NOMO-1 treated with DMSO at 0.1 percent for 48 hours (cell line): ENCODE results near the gene COA8.
A peak's percentile ranks its signal among the peaks of the same experiment; 100 is the strongest.
"Not testable (repeated sequence)": the region's sequence is repeated elsewhere in the genome, so short reads cannot be mapped to it uniquely, and the experiment has no call there.

ENCODE experiments used
- DNase-seq: peaks from one replicate; lab custom pipeline; 2025; ENCODE audit not compliant: unreplicated experiment; lab: John Stamatoyannopoulos, UW

The COA8 gene

DNA sequence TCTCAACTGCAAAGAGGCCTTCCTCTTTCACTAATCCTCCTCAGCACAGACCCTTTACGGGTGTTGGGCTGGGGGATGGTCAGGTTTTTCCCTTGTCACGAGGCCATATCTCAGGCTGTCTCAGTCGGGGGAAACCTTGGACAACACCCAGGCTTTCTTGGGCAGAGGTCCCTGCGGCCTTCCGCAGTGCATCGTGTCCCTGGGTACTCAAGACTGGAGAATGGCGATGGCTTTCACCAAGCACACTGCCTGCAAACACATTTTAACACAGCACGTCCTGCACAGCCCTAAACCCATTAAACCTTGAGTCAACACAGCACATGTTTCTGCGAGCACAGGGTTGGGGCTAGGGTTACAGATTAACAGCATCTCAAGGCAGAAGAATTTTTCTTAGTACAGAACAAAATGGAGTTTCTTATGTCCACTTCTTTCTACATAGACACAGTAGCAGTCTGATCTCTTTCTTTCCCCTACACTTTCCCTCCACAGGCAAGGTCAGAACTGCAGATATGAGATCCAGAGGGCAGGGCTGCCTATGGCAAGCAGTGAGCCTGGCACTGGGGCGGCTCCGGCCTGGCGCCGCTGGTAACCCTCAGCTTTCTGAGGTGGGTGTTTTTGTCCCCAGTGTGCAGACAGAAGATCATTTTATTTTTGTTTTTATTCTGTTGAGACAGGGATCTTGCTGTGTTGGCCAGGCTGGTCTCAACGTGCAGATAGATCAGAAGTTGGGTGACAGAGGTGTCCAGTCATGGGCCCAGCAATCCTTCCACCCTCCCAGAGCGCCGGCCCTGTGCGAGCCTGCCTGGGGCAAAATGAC is 37.1 kb upstream of the COA8 start:
- DNase-seq, result not testable (repeated sequence)

DNA sequence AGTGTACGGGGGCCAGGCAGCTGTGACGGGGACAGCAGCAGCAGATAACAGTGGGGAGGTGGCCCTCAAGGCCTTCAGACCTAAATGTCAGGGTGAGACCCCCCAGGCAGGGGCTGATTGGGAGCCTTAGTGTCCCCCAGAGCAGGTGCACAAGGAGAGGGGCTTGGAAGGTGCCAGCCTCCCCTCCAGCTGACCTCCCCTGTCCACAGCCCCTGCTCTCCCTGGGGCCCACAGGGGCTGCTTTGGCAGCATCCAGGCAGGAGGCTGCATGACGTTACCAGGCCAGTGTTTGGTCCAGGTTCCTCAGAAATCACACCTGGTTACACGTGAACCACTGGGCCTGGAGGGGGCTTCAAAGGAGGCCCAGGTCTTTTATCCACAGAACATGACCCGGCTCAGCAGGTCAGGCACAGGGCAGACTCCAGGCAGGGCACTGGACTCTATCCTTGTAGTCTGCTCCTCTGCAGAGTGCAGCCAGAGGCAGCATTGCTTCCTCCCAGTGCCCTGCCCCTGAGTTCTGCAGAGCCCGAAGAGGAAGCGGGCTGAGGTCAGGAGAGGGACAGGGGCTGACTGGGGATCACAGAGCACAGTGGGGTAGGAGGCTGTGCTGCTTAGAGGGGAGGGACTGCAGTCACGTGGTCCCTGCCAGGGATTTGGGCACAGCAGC is 36.4 kb upstream of the COA8 start:
- peak; percentile 14 for DNase-seq

DNA sequence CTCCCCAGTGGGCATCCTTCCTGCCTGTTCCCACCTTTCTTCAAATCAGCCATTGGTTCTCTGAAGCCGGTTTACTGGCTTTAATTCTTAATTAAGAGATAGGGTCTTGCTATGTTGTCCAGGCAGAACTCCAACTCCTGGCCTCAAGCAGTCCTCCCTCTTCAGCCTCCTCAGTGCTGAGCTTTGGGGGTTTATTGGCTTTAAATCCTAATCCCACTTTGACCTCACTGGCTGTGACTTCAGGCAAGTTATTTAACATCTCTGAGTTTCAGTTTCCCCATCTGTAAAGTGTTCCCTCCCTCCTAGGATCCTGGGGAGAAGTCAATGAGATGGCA is 35.9 kb upstream of the COA8 start:
- DNase-seq, result no peak

DNA sequence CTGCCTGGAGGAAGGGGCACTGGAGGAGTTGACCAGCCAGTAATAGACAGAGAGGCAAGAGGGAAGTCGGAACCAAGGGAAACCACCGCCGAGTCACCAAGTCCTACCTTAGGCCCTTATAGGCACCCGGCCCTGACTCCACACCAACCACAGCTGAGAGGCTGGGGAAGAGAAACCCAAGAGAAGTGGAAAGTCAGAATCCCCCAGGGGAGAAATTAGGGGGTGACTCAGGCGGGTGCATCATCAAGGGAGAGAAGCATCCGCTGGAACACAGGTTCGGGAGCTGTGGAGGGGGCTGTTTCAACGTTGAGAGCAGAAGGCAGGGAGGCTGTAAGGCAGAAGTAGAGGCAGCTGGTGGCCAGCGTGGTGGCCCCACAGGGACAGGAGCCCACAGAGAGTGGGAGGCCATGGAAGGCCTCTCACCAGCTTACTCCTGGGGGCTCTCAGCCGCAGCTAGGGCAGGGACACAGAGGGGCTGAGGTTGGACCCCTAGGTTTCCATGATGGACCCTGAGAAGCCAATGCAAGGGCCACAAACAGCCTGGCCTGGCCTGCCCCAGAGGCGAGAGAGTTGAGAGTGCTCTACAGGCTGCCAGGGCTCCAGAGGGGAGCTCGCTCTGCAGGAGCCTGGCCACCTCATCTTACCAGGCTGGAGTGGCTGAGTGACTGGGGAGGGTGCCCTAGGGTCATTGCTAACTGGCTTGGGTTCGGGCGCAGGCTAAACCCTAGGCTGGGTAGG is 35.2 kb upstream of the COA8 start:
- DNase-seq, result no peak

DNA sequence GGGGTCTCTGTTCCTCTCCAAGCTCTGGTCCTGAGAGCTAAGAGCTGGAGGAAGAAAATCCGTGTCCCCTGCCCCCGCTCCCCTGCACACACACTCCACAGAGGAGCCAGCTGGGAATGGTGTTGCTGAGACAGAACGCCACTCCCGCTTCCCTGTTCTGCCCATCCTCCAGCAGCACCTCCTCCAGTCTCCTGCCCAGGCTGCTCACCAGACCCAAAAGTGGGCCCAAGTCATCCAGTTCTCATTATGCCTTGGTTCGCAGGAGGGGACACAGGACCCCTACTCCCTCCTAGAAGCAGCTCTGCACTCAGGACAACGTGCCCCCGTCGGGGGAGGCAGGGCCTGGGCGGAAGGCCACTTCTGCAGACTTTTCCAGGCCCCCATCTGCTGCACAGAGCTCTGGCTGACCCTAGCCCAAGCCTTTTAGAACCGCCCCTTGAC is 34.6 kb upstream of the COA8 start:
- DNase-seq, result no peak

DNA sequence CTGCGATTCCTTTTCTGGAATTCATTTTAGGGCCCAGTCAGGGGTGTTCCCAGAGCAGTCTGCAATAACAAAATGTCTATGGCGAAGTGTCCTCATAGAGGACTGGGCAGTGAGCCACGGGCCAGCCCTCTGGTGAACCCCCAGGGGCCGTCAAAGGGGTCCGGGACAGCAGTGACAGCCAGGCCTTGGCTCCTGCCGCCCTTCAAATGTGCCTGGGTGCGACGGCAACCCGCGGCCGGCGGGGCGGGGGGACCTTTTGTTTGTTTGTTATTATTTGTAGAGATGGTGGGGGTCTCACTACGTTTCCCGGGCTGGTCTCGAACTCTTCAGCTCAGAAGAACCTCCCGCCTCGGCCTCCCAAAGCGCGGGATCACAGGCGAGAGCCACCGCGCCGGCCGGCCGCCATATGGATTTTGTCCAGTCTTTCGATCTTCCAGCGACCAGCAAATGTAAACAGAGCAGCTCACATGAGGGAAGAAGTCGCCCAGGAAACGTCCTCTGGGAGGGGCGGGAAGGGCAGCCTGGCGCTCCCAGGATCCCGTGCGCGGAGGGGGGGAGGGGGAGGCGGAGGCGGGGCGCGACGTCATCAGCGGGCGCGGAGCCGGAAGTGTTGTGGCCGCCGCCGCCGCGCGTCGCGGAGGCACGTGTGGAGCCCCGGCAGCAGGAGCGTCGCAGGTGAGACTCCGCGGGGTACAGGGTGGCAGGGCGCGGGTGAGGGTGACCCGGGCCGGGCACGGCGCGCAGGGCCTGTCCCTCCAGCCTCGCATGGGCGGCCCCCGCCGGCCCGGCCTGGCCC is 34.0 kb upstream of the COA8 start, which contains the start of gene TRMT61A:
Gene TRMT61A (plus strand): TSS at position 610 of the 796 bp plus-strand sequence. CDS start 783 bp downstream, outside the sequence.
- peak; percentile 49 for DNase-seq

DNA sequence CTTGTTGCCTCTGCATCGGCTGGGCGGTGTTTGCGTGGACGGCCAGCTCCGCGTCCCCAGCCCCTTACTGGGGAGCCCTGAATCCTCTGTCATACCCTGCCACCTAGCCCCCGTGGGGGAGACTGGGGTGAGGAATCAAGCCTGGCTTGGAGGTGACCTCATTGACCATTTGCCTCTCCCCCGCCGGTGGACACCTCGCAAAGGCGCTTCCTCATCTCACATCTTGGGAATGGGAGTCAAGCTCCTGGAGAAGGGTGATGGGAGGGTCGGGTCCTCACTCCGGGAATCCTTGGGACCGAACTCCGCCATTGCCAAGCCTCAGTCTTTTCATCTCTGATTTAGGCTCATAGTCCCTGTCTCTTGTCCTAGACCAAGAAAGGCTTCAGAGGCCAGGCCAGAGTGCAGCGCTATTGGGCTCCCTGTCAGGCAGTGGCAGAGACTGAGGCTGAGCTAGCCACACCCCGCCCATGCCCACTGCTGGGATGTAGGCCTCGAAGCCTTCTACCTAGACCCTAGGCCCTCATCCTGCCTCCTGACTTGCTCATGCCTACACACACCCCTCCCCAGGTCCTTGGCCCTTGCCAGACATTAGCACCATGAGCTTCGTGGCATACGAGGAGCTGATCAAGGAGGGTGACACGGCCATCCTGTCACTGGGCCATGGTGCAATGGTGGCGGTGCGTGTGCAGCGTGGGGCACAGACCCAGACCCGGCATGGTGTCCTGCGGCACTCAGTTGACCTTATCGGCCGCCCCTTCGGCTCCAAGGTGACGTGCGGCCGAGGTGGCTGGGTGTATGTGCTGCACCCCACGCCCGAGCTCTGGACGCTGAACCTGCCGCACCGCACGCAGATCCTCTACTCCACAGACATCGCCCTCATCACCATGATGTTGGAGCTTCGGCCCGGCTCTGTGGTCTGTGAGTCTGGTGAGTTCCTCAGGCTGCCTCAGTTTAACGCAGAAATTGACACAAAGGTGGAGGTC is 33.1 kb upstream of the COA8 start:
- no peak for DNase-seq

DNA sequence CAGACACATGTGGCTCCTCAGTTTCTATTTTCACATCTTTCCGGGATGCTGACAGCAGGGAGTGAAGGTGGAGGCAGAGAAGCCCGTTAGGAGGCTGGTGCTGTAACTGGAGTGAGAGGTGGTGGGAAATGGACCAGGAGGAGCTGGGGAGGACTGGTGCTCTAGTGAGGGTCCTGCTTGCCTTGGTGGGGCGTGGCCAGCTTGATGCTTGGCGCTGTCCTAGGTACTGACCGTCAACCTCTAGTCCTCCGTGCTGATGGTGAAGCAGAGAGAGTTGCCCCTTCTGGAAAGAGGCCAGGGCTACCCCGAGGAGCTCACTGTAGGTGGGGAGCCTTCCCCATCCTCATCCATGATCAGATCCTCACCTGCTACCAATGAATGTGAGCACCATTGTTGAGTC is 32.4 kb upstream of the COA8 start:
- DNase-seq, result no peak

DNA sequence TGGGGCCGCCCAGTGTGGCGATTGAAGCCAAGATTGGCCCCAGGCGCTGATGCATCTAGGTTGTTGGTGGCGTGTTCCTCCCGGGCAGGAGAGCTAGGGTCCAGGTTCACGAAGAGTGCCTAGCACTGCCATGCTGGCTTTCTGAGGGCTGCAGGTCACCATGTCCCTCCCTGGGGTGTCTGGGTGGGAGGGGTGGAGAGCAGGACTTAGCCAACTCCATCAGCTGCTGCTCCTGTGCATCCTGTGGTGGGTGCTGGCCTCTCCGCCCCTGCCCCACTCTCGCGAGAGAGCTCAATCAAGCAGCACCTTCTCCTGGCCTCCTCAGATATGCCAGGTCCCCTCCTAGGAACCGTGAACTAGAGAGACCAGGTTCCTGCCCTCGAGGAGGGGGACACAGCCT is 31.9 kb upstream of the COA8 start:
- DNase-seq, result no peak

DNA sequence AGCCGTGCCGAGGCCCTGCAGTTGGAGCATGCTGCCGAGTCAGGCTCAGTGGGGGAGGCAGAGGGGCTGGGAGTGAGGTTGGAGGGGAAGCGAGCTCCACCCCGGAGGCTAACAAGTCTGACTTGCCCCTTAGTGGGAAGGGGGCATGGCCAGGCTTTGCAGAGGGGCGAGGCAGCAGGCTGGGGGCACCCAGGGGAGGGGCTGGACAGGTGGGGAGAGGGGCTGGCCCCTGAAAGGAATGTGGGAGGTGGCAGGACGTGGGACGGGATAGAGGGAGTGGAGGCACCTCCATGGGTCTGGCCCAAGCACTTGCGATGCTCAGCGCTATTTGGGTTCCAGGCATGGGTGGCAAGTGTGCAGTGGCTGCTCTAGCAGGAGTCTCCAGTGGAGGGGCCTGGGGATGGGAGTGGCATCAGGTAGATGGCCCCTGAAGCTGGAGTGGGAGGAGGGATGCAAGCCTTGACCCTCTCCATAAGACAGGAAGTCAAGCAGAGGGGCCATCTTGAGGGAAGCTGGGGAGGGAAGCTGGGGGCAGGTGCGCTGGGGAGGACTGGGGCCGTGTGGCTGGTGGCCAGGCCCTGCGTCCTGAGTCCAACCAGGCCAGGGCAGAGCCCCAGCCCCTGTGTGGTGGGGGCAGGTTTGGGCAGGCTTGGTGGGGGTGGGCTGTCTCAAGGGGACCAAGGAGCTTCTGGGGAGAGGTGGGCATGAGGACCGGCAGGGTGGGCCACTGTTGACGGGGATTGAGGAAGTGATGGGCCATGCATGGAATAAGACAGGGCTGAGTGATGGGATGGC is 31.1 kb upstream of the COA8 start:
- DNase-seq, result no peak

DNA sequence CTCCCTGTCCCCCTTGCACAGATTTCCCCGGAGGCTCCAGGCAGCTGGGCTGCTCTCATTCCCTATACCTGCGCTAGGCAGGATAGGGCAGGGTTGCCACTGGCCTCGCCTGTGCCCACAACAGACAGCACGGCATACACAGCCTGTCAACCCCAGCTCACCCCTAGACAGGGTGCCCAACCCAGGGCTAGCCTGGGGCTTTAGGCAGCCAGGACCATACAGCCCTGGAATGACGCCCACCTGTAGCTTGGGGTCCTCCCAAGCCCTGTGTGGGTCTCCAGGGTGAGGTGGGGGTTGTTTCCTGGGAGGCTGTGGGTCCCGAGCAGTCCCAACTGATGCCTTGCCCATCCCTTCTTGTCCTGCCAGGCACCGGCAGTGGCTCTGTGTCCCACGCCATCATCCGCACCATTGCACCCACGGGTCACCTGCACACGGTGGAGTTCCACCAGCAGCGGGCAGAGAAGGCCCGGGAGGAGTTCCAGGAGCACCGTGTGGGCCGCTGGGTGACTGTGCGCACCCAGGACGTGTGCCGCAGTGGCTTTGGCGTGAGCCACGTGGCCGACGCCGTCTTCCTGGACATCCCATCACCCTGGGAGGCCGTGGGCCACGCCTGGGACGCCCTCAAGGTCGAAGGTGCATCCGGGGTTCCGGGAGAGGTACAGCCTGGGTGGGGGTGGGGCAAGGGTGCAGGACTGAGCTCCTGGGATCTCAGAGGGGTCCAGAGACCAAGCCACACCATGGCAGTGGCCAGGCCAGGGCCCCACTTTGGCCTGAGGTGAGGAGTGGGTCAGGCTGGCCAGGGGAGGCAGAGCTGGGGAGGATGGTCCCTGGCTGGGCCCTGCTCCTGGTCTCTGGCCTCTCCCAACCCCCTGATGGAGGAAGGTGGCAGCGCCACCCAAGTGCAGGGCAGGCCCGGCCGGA is 30.3 kb upstream of the COA8 start:
- no peak for DNase-seq

DNA sequence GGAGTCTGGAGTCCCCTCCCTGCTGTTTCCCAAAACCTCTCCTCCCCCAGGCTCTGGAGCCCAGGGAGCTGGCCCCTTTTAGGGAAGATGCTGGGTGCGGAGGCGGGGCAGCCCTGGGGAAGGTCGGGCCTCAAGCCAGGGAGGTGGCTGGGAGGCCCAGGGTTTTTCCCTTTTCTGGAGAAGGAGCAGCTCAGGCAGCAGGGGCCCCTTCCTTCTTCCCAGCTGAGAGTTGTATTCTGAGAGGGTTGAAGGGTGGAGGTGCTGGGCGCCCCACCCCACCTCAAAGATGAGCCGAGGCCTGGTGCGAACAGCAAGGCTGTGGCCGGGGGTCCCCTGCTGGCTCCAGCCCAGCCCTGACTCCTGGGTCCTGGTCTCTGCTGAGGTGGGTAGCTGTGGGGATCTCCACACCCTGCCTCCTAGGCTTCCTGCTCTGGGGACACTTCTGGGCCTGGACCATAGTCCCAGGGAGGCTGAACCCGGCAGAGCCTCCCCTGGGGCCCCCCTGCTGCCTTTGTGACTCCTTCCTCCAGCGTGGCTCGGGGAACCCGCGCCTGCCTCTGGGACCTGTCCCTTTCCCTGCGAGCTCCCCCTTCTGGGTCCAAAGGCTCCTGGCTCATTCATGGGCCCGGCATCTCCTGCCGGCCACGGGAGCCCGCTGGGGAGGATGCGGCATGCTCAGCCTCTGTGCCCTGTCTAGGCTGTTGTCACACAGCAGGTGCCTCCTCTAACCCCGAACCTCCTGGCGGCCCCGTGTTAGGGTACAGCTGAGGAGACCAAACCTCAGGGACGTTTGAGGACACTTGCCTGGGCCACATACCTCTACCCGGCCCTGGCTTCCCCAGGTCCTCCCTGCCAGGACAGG is 29.4 kb upstream of the COA8 start:
- DNase-seq, result no peak

DNA sequence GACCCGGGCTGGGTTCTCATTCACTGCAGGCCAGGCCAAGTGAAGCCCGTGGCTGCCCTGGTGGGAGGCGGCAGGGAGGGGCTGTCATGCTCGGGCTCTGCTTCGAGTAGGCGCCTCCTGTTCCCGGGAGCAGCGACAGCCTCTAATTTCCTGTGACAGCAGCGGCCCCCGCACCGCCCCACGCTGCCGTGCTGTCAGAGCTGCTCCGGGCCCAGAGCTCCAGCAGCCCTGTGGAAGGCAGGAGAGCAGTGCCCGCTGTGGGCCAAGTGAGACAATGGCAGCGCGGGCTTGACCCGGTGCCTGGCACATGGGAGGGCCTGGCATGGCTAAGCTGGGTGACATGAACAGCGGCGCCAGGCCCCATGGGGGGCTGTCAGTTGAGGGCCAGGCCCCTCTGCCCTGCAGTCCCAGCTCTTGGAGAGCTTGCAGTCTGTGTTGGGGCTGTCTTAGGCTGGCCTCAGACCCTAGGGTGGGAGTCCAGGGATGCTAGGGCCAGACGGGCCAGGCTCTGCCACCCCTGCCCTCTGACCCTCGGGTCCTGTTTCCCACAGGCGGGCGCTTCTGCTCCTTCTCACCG is 28.7 kb upstream of the COA8 start:
- no peak for DNase-seq

DNA sequence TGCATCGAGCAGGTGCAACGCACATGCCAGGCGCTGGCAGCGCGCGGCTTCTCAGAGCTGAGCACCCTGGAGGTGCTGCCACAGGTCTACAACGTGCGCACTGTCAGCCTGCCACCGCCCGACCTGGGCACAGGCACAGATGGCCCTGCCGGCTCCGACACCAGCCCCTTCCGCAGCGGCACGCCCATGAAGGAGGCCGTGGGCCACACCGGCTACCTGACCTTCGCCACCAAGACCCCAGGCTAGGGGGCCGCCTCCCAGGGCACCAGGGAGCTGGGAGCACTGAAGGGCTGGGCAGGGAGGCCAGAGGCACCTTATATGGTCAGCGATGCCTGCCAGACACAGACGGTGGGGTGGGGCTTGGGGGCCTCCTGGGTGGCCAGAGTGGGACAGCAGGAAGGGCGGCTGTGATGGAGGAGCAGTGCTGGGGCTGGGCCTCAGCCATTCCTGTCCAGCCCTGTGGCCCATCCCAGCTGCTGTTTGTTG is 28.1 kb upstream of the COA8 start:
- no peak for DNase-seq

DNA sequence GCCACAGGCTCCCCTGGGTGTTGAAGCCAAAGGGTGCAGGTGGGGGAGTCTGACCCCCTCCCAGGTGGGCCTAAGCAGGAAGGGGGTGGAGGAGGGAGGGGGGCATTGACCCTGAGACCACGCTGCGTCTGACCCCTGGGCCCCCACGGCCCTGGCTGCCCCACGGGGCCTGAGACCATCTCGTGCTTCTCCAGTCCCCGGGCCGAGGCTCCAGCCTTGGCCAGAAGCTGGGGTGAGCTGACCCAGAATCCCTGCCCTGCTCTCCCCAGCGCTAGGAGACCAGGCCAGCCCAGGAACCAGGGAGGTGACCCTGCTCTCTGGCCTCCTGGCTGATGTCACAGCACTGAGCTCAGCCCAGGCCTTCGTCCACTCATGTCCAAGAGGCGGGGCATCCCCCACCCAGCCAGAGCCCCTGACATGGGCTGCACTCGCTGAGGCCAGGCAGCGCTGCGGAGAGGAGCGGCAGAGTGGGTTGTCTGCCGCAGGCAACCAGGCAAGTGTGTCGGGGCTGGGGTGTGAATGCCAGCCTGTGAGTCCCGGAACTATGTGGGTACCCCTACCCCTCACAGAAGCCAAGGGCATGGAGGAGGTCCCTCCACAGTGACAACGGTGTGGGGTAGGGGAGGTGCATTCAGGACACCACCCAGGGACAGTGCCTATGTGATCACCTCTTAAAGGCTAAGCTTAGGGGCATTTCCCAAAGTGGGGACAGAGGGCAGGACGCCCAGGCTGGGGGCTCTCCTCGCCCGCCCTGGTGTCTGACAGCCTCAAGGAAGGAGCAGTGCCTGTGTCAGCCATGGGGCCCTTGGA is 27.5 kb upstream of the COA8 start:
- no peak for DNase-seq
